HPDE6-E6E7 (cell line): Measurements from ENCODE around the gene MACIR.
"Not testable (repeated sequence)": the region's sequence is repeated elsewhere in the genome, so short reads cannot be mapped to it uniquely, and the experiment has no call there.

Source experiments
- DNase-seq: peaks from one replicate; pipeline ENCODE4 v3.0.0; 2011; ENCODE audit warnings: missing footprints; ENCODE audit errors: extremely low spot score

Gene MACIR, protein sequence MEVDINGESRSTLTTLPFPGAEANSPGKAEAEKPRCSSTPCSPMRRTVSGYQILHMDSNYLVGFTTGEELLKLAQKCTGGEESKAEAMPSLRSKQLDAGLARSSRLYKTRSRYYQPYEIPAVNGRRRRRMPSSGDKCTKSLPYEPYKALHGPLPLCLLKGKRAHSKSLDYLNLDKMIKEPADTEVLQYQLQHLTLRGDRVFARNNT

GRCh38 chr5:103258368-103258956, at the start of gene MACIR:
Gene MACIR, plus strand, starts transcription at chr5:103258763. Its CDS starts 17,157 bp downstream, at chr5:103275920.
- peak; percentile 98 for DNase-seq

- no peak for DNase-seq
Measured at GRCh38 chr5:103209065-103209464, 49.5 kb upstream of the MACIR start.

DNA sequence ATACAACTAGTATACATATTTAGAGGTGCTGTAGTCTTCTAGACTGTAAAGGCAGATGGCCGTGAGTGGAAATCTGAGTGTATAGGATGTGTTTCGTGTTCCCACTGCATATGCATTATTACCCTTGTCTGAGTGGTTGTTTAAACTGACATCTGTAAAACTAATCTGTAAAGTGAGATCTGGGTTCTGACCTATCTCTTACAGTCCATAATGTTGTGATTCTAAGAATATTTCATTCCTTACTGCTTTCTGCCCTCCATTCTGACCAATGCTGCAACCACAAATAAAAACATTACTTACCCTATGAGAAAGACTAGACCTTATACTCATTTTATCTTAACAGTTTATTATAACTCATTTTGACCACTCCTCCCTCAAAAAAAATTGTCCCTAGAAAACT, 47.6 kb upstream of the MACIR start:
- DNase-seq, result no peak

DNA sequence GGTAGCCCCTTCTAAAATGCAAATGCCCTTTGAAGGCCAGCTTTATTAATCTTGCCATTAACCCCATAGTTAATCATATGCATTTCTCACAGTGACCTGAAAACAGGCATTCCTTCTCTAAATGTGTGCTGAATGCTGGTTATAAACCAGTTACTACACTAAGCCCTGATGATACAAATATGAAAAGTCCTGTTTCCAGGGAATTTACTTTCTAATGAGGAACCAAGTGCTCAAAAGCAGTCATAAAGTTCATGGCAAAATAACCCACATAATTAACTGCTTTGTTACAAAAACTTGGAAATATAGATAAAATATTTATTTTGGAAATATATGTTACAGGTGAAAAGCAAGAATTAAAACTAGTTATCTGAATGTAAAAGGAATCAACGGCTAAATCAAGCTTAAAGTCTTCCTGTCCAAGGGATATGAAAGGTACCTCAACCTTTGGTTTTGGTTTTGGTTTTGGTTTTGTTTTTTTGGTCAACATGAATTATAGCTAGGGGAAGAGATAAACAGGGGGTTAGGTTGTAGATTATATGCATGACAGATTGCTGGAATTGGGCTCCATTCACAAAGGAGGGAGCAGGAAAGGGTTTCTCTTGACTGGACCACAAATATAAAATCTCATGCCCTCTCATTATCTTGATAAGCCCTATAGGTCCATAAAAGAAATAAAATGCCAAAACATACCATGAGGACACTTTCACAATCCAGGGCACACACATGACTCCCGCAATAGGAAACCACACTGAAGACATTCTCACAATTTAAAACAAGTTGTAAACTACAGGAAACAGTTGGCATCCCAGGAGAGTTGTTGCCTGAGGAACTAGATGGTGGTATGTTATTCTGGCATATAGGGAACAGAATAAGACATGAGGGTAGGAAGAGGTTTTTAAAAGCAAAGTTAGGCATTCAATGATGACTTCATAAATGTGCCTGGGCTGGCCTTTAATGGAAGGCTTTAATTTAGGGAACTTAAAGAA, 46.7 kb upstream of the MACIR start:
- no peak for DNase-seq

GRCh38 chr5:103216137-103216536, 42.4 kb upstream of the MACIR start:
- no peak for DNase-seq

GRCh38 chr5:103216697-103217096, 41.9 kb upstream of the MACIR start:
- DNase-seq, result no peak

GRCh38 chr5:103217101-103217500, 41.5 kb upstream of the MACIR start:
- no peak for DNase-seq

DNA sequence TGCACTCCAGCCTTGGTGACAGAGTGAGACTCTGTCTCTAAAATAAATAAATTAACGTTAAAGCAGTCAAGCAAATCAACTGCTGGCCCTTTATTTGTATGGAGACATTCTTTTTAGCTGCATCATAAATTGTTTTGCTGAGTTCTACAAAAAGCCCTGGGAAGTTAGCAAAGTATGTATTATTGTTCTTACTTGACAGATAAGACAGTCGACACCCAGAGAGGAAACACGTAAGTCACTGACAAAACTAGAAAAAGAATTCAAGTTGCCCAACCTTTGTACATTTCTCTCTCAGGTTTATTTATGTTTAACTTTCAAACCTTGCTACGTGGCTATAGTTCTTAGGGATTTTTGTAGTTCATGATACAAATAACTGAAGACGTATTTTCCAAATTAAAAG, 40.4 kb upstream of the MACIR start:
- DNase-seq, result peak; percentile 8

GRCh38 chr5:103219074-103219473, 39.5 kb upstream of the MACIR start:
- not testable (repeated sequence) for DNase-seq

GRCh38 chr5:103223031-103223955, 35.3 kb upstream of the MACIR start:
- DNase-seq, result no peak

DNA sequence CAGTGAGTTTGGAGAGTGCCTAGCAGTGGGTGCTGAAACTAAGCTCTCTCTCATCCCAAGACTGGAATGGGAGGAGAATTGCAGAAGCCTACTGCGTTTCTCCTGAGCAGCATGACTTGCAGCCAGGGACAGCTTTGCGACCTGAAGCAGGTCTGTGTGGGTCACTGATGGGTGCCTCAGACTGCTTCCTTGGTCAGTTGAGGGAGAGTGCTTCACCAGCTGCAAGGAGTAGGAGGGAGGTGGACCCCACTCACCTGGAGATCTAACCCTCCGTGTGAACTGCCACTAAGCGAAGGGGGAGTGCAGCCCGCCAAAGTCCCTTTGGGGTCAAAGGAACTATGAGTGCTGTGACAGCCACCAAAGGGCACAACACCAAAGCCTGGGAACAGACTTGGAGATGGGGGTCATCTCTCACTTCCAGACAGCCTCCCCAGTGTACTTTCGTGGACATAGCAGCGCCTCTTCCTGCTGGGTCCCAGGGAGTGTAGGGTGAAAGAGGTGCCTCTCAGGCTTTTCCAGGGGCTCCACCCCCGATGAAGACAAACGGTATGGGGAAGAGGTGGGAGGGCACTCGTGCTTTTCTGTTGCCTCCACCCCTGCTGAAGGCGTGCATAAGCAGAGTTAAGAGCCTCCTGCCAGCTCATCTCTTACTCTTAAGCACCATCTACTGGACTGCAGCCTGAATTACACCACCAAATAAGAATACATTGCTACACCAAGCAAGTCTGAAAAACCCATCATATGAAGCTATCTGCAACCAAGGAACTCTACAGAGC, 34.3 kb upstream of the MACIR start:
- peak; percentile 28 for DNase-seq

DNA sequence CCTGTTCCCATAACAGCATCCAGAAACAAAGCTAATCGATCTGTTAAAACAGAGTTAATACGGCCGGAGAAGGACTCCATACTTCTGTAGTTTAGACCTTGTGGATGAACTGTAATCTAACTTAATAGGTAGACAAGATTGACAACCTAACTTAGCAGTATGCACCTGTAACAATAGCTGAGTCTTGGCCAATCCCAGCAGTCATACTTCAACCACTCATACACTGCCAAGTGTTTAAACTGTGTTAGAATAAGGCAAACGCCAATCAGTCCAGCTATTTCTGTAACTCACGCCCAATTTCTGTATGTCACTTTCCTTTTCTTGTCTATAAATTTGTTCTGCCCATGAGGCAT, 33.7 kb upstream of the MACIR start:
- no peak for DNase-seq

DNA sequence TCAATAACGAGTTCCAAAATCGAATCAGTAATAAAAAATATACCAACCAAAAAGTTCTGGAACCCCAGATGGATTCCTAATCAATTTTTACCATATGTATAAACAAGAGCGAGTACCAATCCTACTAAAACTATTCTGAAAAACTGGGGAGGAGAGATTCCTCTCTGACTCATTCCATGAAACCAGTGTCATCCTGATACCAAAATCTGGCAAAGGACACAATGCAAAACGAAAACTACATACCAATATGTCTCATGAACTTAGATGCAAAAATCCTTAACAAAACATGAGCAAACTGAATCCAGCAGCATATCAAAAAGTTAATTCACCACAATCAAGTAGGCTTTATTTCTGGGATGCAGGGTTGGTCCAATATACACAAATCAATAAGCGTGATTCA, 30.5 kb upstream of the MACIR start:
- no peak for DNase-seq

- no peak for DNase-seq
Measured at GRCh38 chr5:103228588-103228987, 30.0 kb upstream of the MACIR start.

- peak; percentile 15 for DNase-seq
Measured at GRCh38 chr5:103232393-103232999, 26.1 kb upstream of the MACIR start.

GRCh38 chr5:103234239-103234975, 24.2 kb upstream of the MACIR start:
- DNase-seq, result no peak

GRCh38 chr5:103235891-103236290, 22.7 kb upstream of the MACIR start:
- DNase-seq, result no peak

DNA sequence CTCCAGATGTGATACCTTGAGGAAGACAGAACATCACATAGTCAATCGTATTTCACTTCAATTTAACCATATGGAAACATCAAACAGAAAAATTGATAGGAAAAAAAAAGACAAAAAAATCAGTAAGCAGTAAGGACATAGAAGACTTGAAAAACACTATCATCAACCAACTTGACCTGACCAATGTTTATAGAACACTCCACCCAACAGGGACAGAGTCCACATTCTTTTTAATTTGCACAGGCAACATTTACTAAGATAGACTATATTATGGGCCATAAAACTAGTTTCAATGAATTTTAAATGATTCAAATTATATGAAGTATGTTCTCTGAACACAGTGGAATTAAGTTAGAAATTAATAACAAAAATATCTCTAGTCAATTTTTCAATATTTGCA, 20.8 kb upstream of the MACIR start:
- no peak for DNase-seq

DNA sequence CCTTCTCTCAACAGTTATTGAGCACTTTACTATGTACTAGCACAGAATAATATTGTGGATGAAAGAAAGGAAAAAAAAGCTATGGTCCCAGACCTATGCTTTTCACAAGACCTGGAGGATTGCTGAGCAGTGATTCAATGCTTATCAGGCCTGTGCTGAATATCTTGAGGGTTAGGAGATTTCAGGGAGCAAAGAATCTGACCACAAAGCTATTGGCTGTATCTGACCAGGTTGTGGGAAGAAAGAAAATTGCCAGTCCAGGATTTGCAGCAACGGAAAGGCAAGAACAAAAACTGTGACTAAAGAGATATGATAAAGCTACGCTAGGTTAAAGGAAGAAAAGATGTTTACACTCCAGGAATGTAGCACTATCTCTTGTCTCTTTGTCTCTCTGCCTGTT, 14.9 kb upstream of the MACIR start:
- no peak for DNase-seq

DNA sequence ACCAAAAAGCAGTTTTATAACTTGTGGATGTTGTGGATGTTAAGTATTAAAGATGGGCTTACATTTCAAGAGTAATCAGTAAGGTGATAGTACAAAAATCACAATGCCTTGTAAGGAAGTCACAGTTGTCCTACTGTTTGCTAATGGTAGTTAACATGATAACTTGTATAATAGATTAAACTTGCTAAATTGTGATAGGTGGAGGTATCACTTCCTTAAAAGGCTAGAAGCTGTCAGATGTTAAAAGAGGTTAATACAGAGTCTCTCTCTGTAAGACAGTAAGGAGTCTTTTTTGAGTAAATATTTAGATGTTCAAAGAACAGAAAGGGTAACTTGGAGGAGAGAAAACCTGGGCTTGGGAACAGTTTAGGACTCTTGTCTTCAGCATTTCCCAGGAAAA, 14.2 kb upstream of the MACIR start:
- no peak for DNase-seq
